Activated T-cell treated with anti-CD3 and anti-CD28 coated beads, Interleukin-2, amount 50 U/mL, for 4 hours (primary cell): ENCODE results near the gene PIN1. TPM values are rescaled to one million over a fixed set of nuclear protein-coding genes. Genes with fewer than 3 reads are reported as not detected.
"Not testable (repeated sequence)": the region's sequence is repeated elsewhere in the genome, so short reads cannot be mapped to it uniquely, and the experiment has no call there.

Experiments used
- ATAC-seq, 2 donors: fragments of 200-7000 bp; cut with Tn5 transposase; one replicate each; pipeline ENCODE4 v1.10.0; 2021
- DNase-seq: peaks from one replicate; pipeline ENCODE4 v3.0.0-alpha.2; 2020
- H3K27me3 Mint-ChIP-seq: one replicate; pipeline ENCODE4 v1.8.0; 2021; ENCODE audit warnings: low read depth, mixed read lengths
- H3K36me3 Mint-ChIP-seq: one replicate; pipeline ENCODE4 v1.8.0; 2022; ENCODE audit warnings: mixed read lengths; ENCODE audit not compliant: insufficient read depth
- H3K4me1 Mint-ChIP-seq: one replicate; pipeline ENCODE4 v1.8.0; 2021; ENCODE audit warnings: low read depth, mixed read lengths
- H3K4me3 Mint-ChIP-seq: one replicate; pipeline ENCODE4 v1.8.0; 2021; ENCODE audit warnings: mild to moderate bottlenecking, moderate library complexity, mixed read lengths
- H3K9me3 Mint-ChIP-seq: one replicate; pipeline ENCODE4 v1.8.0; 2021; ENCODE audit warnings: mixed read lengths
- total RNA-seq, 3 donors: library from RNA; stranded (reverse); gene quantifications; one replicate each; pipeline ENCODE4 v1.2.1, GENCODE V29; 2021

Gene PIN1
- total RNA-seq, 3 donors from 2014 or later = 95.8 to 99.4 (median 97.9) TPM

GRCh38 chr19:9799162-9799561 lies 36.0 kb upstream of the PIN1 start:
- Mint-ChIP-seq H3K27me3 (no peaks in the 10 kb centered on the region), H3K36me3 (no peaks in the 10 kb centered on the region), H3K4me3 (no peak overlapping the region), H3K4me1 (peaks cover 16% of the 10 kb centered on the region), H3K9me3 (no peaks in the 10 kb centered on the region)
- DNase-seq (no peak), ATAC-seq (no peak)

GRCh38 chr19:9801976-9802375 lies 33.1 kb upstream of the PIN1 start:
- H3K4me1 Mint-ChIP-seq = peaks cover 14% of the 10 kb centered on the region

GRCh38 chr19:9806803-9807202 lies 28.3 kb upstream of the PIN1 start:
- H3K27me3 Mint-ChIP-seq = no peaks in the 10 kb centered on the region
- H3K4me1 Mint-ChIP-seq = peaks cover 28% of the 10 kb centered on the region
- no peak for ATAC-seq
- H3K9me3 Mint-ChIP-seq = no peaks in the 10 kb centered on the region
- no peak overlapping the region for H3K4me3 Mint-ChIP-seq
- H3K36me3 Mint-ChIP-seq = peaks cover 10% of the 10 kb centered on the region
- DNase-seq = no peak

More at GRCh38 chr19:9801976-9802375, 33.1 kb upstream of the PIN1 start:
- H3K27me3 Mint-ChIP-seq = no peaks in the 10 kb centered on the region
- H3K9me3 Mint-ChIP-seq = no peaks in the 10 kb centered on the region
- no peak overlapping the region for H3K4me3 Mint-ChIP-seq
- DNase-seq = no peak
- ATAC-seq = no peak
- no peaks in the 10 kb centered on the region for H3K36me3 Mint-ChIP-seq

- H3K4me1 Mint-ChIP-seq = peaks cover 28% of the 10 kb centered on the region
- no peaks in the 10 kb centered on the region for H3K9me3 Mint-ChIP-seq
- peak overlapping the region; percentile 27 for H3K4me3 Mint-ChIP-seq
- DNase-seq (no peak), ATAC-seq (peak; percentile 27 to 50)
- no peaks in the 10 kb centered on the region for H3K27me3 Mint-ChIP-seq
- H3K36me3 Mint-ChIP-seq = peaks cover 10% of the 10 kb centered on the region
Measured at GRCh38 chr19:9808855-9809824, 26.0 kb upstream of the PIN1 start.

GRCh38 chr19:9811139-9811538 lies 24.0 kb upstream of the PIN1 start:
- DNase-seq (no peak), ATAC-seq (no peak)
- Mint-ChIP-seq H3K4me3 (no peak overlapping the region), H3K27me3 (no peaks in the 10 kb centered on the region), H3K9me3 (no peaks in the 10 kb centered on the region), H3K4me1 (peaks cover 28% of the 10 kb centered on the region), H3K36me3 (peaks cover 13% of the 10 kb centered on the region)

- DNase-seq = no peak
- Mint-ChIP-seq H3K36me3 (peaks cover 9% of the 10 kb centered on the region), H3K27me3 (no peaks in the 10 kb centered on the region), H3K9me3 (no peaks in the 10 kb centered on the region), H3K4me1 (peaks cover 28% of the 10 kb centered on the region), H3K4me3 (peak overlapping the region; percentile 91)
- no peak for ATAC-seq
Measured at GRCh38 chr19:9818175-9818733, 16.9 kb upstream of the PIN1 start.

- Mint-ChIP-seq H3K4me1 (peaks cover 28% of the 10 kb centered on the region), H3K27me3 (no peaks in the 10 kb centered on the region), H3K9me3 (no peaks in the 10 kb centered on the region), H3K36me3 (peaks cover 9% of the 10 kb centered on the region), H3K4me3 (peak within 1 kb of the TSS; percentile 91)
- DNase-seq (peak; percentile 100), ATAC-seq (peak; percentile 93)
Measured at GRCh38 chr19:9818734-9819595, 16.2 kb upstream of the PIN1 start, which contains the start of gene FBXL12. Gene FBXL12, minus strand, starts transcription at chr19:9819079. Its CDS starts 266 bp downstream, at chr19:9818813.

GRCh38 chr19:9819596-9819909 lies 15.6 kb upstream of the PIN1 start:
- Mint-ChIP-seq H3K4me1 (peaks cover 28% of the 10 kb centered on the region), H3K9me3 (no peaks in the 10 kb centered on the region), H3K36me3 (peaks cover 9% of the 10 kb centered on the region), H3K27me3 (no peaks in the 10 kb centered on the region), H3K4me3 (peak overlapping the region; percentile 91)
- no peak for ATAC-seq
- no peak for DNase-seq

- not testable (repeated sequence) for DNase-seq, H3K36me3 Mint-ChIP-seq, H3K27me3 Mint-ChIP-seq, ATAC-seq, H3K9me3 Mint-ChIP-seq
- peak overlapping the region; percentile 91 for H3K4me3 Mint-ChIP-seq
- peaks cover 28% of the 10 kb centered on the region for H3K4me1 Mint-ChIP-seq
Measured at GRCh38 chr19:9820034-9820433, 15.1 kb upstream of the PIN1 start.

- no peak for DNase-seq
- H3K27me3 Mint-ChIP-seq = no peaks in the 10 kb centered on the region
- H3K9me3 Mint-ChIP-seq = no peaks in the 10 kb centered on the region
- no peak overlapping the region for H3K4me3 Mint-ChIP-seq
- H3K36me3 Mint-ChIP-seq = peaks cover 4% of the 10 kb centered on the region
- no peak for ATAC-seq
- peaks cover 27% of the 10 kb centered on the region for H3K4me1 Mint-ChIP-seq
Measured at GRCh38 chr19:9823816-9824215, 11.3 kb upstream of the PIN1 start.

- Mint-ChIP-seq H3K9me3 (no peaks in the 10 kb centered on the region), H3K4me1 (peaks cover 20% of the 10 kb centered on the region), H3K4me3 (peak within 1 kb of the TSS; percentile 99), H3K27me3 (no peaks in the 10 kb centered on the region), H3K36me3 (peaks cover 11% of the 10 kb centered on the region)
- peak; percentile 83 for DNase-seq
- ATAC-seq = peak; percentile 99 to 100
Measured at GRCh38 chr19:9827289-9828238, 7.6 kb upstream of the PIN1 start, which contains the start of gene UBL5. Gene UBL5, plus strand, starts transcription at chr19:9827918. Its CDS starts 420 bp downstream, at chr19:9828338.

GRCh38 chr19:9828551-9829063 lies 6.5 kb upstream of the PIN1 start:
- Mint-ChIP-seq H3K4me3 (peak overlapping the region; percentile 99), H3K9me3 (no peaks in the 10 kb centered on the region), H3K27me3 (no peaks in the 10 kb centered on the region), H3K4me1 (peaks cover 20% of the 10 kb centered on the region), H3K36me3 (peaks cover 11% of the 10 kb centered on the region)
- no peak for ATAC-seq
- no peak for DNase-seq

GRCh38 chr19:9834307-9834725 lies 802 bp upstream of the PIN1 start:
- H3K4me1 Mint-ChIP-seq = peaks cover 15% of the 10 kb centered on the region
- H3K36me3 Mint-ChIP-seq = peaks cover 7% of the 10 kb centered on the region
- ATAC-seq (no peak), DNase-seq (no peak)
- H3K9me3 Mint-ChIP-seq = no peaks in the 10 kb centered on the region
- peak overlapping the region; percentile 89 for H3K4me3 Mint-ChIP-seq
- no peaks in the 10 kb centered on the region for H3K27me3 Mint-ChIP-seq
